Kidney (tissue), 14 donors: ENCODE results near the gene LTBP4. TPM values are rescaled to one million over a fixed set of nuclear protein-coding genes. Genes with fewer than 3 reads are reported as not detected.

ENCODE experiments used
- DNase-seq, 5 donors: peaks; one replicate each; pipeline ENCODE4 v3.0.0-alpha.2; 2013 to 2020
- FAIRE-seq: peaks from 2 replicates; lab custom pipeline; 2012; peaks lifted over from hg19 to GRCh38; lab: Jason Lieb, UNC
- H3K27ac ChIP-seq, 2 donors: one replicate each; pipeline ENCODE4 v1.7.0; 2013; ENCODE audit warnings: low read depth in 2 of 2, low read length in 2 of 2, inconsistent platforms in 1 of 2
- H3K27me3 ChIP-seq: one replicate; pipeline ENCODE4 v1.7.1; 2013; ENCODE audit warnings: low read length, inconsistent platforms; ENCODE audit not compliant: control insufficient read depth, insufficient read depth
- H3K36me3 ChIP-seq, 3 donors: one replicate each; pipeline versions ENCODE4 v1.7.0 to v1.7.1; 2013; ENCODE audit warnings: low read length in 3 of 3, control low read depth in 1 of 3, inconsistent platforms in 1 of 3; ENCODE audit not compliant: insufficient read depth in 3 of 3, control insufficient read depth in 2 of 3
- H3K4me1 ChIP-seq, 3 donors: one replicate each; pipeline versions ENCODE4 v1.7.0 to v1.7.1; 2013; ENCODE audit warnings: low read length in 3 of 3, inconsistent platforms in 1 of 3, low read depth in 1 of 3; ENCODE audit not compliant: control insufficient read depth in 2 of 3, insufficient read depth in 2 of 3
- H3K4me3 ChIP-seq, 3 donors: one replicate each; pipeline versions ENCODE4 v1.7.0 to v1.8.1; 2013; ENCODE audit warnings: low read length in 3 of 3, control low read depth in 1 of 3, inconsistent platforms in 1 of 3
- H3K9ac ChIP-seq, 3 donors: one replicate each; pipeline versions ENCODE4 v1.7.0 to v1.7.1; 2013; ENCODE audit warnings: low read length in 3 of 3, control low read depth in 1 of 3, inconsistent platforms in 1 of 3
- H3K9me3 ChIP-seq, 3 donors: one replicate each; pipeline versions ENCODE4 v1.7.0 to v1.7.1; 2013; ENCODE audit warnings: low read length in 3 of 3, control low read depth in 1 of 3, inconsistent platforms in 1 of 3; ENCODE audit not compliant: control insufficient read depth in 2 of 3, insufficient read depth in 1 of 3
- intact Hi-C: fragments of 100-400 bp; cut with DNase I; formaldehyde crosslinking; loops from one replicate; pipeline ENCODE4 v1.11.1; 2022
- polyA plus RNA-seq: library from polyadenylated mRNA; stranded (reverse); fragments of 350-450 nt; fragmentation: Illumina TruSeq; extraction: RNeasy Lipid Tissue Mini Kit (QIAGEN cat#74804); gene quantifications from one replicate; pipeline ENCODE4 v1.2.3, GENCODE V29; 2014; ENCODE audit warnings: low read depth, low replicate concordance; ENCODE audit not compliant: insufficient read depth
- total RNA-seq: library from RNA; stranded (reverse); fragmentation: NEBNext Ultra II Directional; extraction: Animal tissue kit (Norgen Biotek cat#: 25700); gene quantifications from one replicate; pipeline ENCODE4 v1.2.1, GENCODE V29; 2021
- TF ChIP-seq, protein P1 (sequence below): IDR thresholded peaks from 3 replicates; pipeline ENCODE4 v1.5.1; 2012; ENCODE audit warnings: mild to moderate bottlenecking, moderate library complexity, borderline replicate concordance; ENCODE audit not compliant: insufficient read depth; ENCODE audit errors: extremely low read depth
- donor health status: control.
- donor health status: control.
- donor health status: control.
- donor health status: control.
- donor health status: control.
- donor health status: DM: yes; HTN: yes; CAD: no.
- donor health status: Normal renal cell carcinoma (clear cell type).

Gene LTBP4
- total and polyA plus RNA-seq, 2 donors from 2014 or later: 52.1 to 155 TPM

- Histone ChIP-seq H3K27me3 (peaks cover 2% of the 10 kb centered on the region), H3K36me3 (no peaks in the 10 kb centered on the region), H3K4me3 (peak overlapping the region in 1 of 3 donors; percentile 17), H3K27ac (peak overlapping the region; percentile 11 to 45), H3K9me3 (no peaks in the 10 kb centered on the region), H3K4me1 (peaks cover 0 to 27% (median 6%) of the 10 kb centered on the region in 3 donors), H3K9ac (peak overlapping the region in 1 of 3 donors; percentile 46)
- intact Hi-C loops: loop anchor here (10.0 kb wide), 1 partner anchor 55 kb away; no protein-coding TSS in a partner anchor
- TF ChIP-seq, protein P1, sequence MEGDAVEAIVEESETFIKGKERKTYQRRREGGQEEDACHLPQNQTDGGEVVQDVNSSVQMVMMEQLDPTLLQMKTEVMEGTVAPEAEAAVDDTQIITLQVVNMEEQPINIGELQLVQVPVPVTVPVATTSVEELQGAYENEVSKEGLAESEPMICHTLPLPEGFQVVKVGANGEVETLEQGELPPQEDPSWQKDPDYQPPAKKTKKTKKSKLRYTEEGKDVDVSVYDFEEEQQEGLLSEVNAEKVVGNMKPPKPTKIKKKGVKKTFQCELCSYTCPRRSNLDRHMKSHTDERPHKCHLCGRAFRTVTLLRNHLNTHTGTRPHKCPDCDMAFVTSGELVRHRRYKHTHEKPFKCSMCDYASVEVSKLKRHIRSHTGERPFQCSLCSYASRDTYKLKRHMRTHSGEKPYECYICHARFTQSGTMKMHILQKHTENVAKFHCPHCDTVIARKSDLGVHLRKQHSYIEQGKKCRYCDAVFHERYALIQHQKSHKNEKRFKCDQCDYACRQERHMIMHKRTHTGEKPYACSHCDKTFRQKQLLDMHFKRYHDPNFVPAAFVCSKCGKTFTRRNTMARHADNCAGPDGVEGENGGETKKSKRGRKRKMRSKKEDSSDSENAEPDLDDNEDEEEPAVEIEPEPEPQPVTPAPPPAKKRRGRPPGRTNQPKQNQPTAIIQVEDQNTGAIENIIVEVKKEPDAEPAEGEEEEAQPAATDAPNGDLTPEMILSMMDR: no peak
- FAIRE-seq (no peak), DNase-seq (peak in 2 of 5 donors; percentile 40 to 83)
Observed at GRCh38 chr19:40599902-40600569, 1.1 kb upstream of the LTBP4 start.

DNA sequence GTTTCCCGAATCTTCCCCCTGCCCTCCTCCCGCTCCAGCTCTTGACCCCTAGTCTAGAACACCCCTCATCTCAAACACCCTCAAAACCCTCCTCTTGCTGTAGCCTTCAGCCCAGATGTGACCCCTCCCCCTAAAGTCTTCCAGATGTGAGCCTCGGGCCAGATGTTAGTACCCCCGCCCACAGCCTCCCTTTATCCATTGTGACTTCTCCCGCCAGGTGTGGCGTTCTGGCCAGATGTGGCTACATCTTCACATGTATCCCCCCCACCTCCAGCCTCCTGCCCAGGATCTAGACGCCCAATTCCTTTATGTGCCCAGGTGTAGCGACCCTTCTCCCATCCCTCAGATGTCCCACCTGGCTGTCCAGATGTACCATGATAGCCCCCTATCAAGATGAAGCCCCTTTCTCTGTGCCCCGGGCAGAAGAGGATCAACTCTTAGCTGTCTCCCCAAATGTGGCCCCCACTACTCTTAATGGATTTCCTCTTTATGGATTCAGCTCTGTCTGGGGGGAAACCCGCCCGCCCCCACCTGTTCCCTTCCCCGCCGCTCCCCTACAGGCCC, 517 bp upstream of the LTBP4 start:
- FAIRE-seq (no peak), DNase-seq (no peak)
- TF ChIP-seq, protein P1: no peak
- H3K9me3 ChIP-seq: no peaks in the 10 kb centered on the region
- H3K27me3 ChIP-seq: peaks cover 2% of the 10 kb centered on the region
- H3K27ac ChIP-seq: peak overlapping the region in 1 of 2 donors; percentile 11
- peaks cover 0 to 30% (median 6%) of the 10 kb centered on the region in 3 donors for H3K4me1 ChIP-seq
- H3K36me3 ChIP-seq: no peaks in the 10 kb centered on the region
- intact Hi-C loops: no loop called here
- peak overlapping the region in 1 of 3 donors; percentile 17 for H3K4me3 ChIP-seq
- no peak overlapping the region for H3K9ac ChIP-seq

- intact Hi-C loops: no loop called here
- no peak overlapping the region for H3K9ac ChIP-seq
- FAIRE-seq (no peak), DNase-seq (no peak)
- peak overlapping the region; percentile 88 to 89 for H3K27ac ChIP-seq
- peaks cover 0 to 30% (median 3%) of the 10 kb centered on the region in 3 donors for H3K4me1 ChIP-seq
- H3K9me3 ChIP-seq: no peaks in the 10 kb centered on the region
- peaks cover 2% of the 10 kb centered on the region for H3K27me3 ChIP-seq
- H3K4me3 ChIP-seq: peak overlapping the region in 1 of 3 donors; percentile 56
- H3K36me3 ChIP-seq: no peaks in the 10 kb centered on the region
- TF ChIP-seq, protein P1: no peak
Observed at GRCh38 chr19:40603071-40603388, 1.9 kb downstream of the LTBP4 start.
